Astrocyte (in vitro differentiated cells and primary cell): Measurements from ENCODE around the gene RASGRP1.

ENCODE experiments used
- EZH2 ChIP-seq: IDR thresholded peaks from 2 replicates; pipeline ENCODE4 v1.6.1; 2012; ENCODE audit warnings: mild to moderate bottlenecking, low read length, inconsistent platforms; ENCODE audit not compliant: insufficient read depth
- TF ChIP-seq, protein P1 (sequence below): IDR thresholded peaks from 2 replicates; pipeline ENCODE4 v1.5.1; 2011; ENCODE audit warnings: low read depth, mild to moderate bottlenecking, inconsistent platforms, low read length, moderate library complexity; ENCODE audit not compliant: insufficient read depth

DNA sequence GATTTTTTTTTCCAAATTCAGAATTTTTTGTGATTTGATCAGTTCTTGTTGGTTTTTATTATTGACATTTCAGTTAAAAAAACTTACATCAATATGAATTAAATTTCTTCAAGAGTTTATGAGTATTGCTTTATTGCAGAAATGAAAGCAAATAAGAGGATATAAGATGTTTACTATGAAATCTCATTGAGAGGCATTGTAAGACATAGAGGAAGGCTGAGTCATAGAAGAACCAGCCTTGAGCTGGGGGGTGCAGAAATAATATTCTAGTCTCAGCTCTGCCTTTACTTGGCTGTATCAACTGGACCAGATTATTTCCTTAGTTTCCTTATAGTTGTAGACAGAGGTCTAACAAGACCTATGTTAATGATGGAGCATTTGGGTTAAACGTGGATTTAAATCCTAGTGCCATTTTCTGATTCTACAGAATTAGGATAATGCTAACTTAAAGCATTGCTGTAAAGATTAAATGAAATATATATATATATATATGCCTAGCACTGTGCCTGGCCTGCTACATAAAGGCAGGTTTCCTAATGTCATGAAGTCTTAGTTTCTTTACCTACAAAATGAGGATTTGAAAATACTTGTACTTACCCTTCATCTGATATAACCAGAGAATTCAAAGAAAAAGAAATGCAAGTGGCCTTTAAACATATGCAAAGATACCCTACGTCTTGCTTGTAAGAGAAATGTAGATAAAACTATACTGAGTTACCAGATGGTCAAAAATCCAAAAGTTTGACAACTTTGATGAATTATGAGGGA is 103.4 kb downstream of the RASGRP1 start:
- TF ChIP-seq, protein P1, sequence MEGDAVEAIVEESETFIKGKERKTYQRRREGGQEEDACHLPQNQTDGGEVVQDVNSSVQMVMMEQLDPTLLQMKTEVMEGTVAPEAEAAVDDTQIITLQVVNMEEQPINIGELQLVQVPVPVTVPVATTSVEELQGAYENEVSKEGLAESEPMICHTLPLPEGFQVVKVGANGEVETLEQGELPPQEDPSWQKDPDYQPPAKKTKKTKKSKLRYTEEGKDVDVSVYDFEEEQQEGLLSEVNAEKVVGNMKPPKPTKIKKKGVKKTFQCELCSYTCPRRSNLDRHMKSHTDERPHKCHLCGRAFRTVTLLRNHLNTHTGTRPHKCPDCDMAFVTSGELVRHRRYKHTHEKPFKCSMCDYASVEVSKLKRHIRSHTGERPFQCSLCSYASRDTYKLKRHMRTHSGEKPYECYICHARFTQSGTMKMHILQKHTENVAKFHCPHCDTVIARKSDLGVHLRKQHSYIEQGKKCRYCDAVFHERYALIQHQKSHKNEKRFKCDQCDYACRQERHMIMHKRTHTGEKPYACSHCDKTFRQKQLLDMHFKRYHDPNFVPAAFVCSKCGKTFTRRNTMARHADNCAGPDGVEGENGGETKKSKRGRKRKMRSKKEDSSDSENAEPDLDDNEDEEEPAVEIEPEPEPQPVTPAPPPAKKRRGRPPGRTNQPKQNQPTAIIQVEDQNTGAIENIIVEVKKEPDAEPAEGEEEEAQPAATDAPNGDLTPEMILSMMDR, result no peak
- TF ChIP-seq EZH2, result no peak
